Common myeloid progenitor, CD34-positive (primary cell): Measurements from ENCODE around the gene PEX7.
"Not testable (repeated sequence)": the region's sequence is repeated elsewhere in the genome, so short reads cannot be mapped to it uniquely, and the experiment has no call there.

Experiments
- CTCF ChIA-PET: fragments of 350-600 bp; sonication (Branson Sonifier 250); formaldehyde crosslinking; loops from one replicate; lab custom pipeline; 2021; ENCODE audit warnings: antibody characterized with exemption; lab: Charles Lee
- POLR2A ChIA-PET: fragments of 350-600 bp; sonication (Branson Sonifier 250); formaldehyde crosslinking; loops from one replicate; lab custom pipeline; 2021; ENCODE audit warnings: antibody characterized with exemption; lab: Charles Lee
- DNase-seq, 3 donors: peaks; one replicate each; pipeline versions ENCODE4 v3.0.0 to v3.0.0-alpha.2; 2013
- H3K27ac ChIP-seq, 2 experiments: 1 replicate in 1 of 2; 2 replicates in 1 of 2; pipeline ENCODE4 v1.7.0; 2013; ENCODE audit warnings: inconsistent platforms in 2 of 2, low read length in 2 of 2, mild to moderate bottlenecking in 2 of 2, low read depth in 1 of 2, moderate library complexity in 1 of 2; ENCODE audit not compliant: severe bottlenecking in 2 of 2, insufficient read depth in 1 of 2, poor library complexity in 1 of 2
- H3K27me3 ChIP-seq, 5 experiments: replicated peaks in 2 of 5; 1 replicate in 3 of 5; 2 replicates in 2 of 5; pipeline versions ENCODE4 v1.6.1 to v1.7.0; 2013; ENCODE audit warnings: low read length in 4 of 5, mild to moderate bottlenecking in 2 of 5, moderate library complexity in 2 of 5, inconsistent platforms in 1 of 5; ENCODE audit not compliant: insufficient read depth in 5 of 5, control insufficient read depth in 4 of 5
- H3K36me3 ChIP-seq, 4 experiments: 1 replicate in 2 of 4; 2 replicates in 2 of 4; pipeline versions ENCODE4 v1.6.1 to v1.7.0; 2013; ENCODE audit warnings: low read length in 3 of 4, control low read depth in 1 of 4, mild to moderate bottlenecking in 1 of 4; ENCODE audit not compliant: control insufficient read depth in 4 of 4, insufficient read depth in 4 of 4
- H3K4me1 ChIP-seq, 4 experiments: 1 replicate in 3 of 4; 2 replicates in 1 of 4; pipeline versions ENCODE4 v1.6.1 to v1.7.1; 2013; ENCODE audit warnings: low read length in 3 of 4, mild to moderate bottlenecking in 3 of 4, control low read depth in 1 of 4, inconsistent platforms in 1 of 4, moderate library complexity in 1 of 4; ENCODE audit not compliant: control insufficient read depth in 4 of 4, insufficient read depth in 4 of 4; ENCODE audit errors: control extremely low read depth in 1 of 4
- H3K4me3 ChIP-seq, 7 experiments: 1 replicate in 4 of 7; 2 replicates in 3 of 7; pipeline versions ENCODE4 v1.5.1 to v1.7.0; 2013; ENCODE audit warnings: mild to moderate bottlenecking in 7 of 7, low read length in 6 of 7, moderate library complexity in 6 of 7, inconsistent platforms in 2 of 7, low read depth in 2 of 7, control low read depth in 1 of 7; ENCODE audit not compliant: insufficient read depth in 4 of 7, control insufficient read depth in 1 of 7; ENCODE audit errors: extremely low read depth in 1 of 7
- H3K9me3 ChIP-seq, 5 experiments: 1 replicate in 4 of 5; 2 replicates in 1 of 5; pipeline versions ENCODE4 v1.6.1 to v1.7.1; 2013; ENCODE audit warnings: low read length in 4 of 5, mild to moderate bottlenecking in 2 of 5, inconsistent platforms in 1 of 5, low read depth in 1 of 5, moderate library complexity in 1 of 5; ENCODE audit not compliant: control insufficient read depth in 4 of 5, insufficient read depth in 2 of 5; ENCODE audit errors: control extremely low read depth in 1 of 5
- WGBS: methylation state at CpG from one replicate; pipeline ENCODE4 v1.1.5; 2013; ENCODE audit not compliant: insufficient coverage; 5-methylcytosine and 5-hydroxymethylcytosine counted together

The PEX7 gene

DNA sequence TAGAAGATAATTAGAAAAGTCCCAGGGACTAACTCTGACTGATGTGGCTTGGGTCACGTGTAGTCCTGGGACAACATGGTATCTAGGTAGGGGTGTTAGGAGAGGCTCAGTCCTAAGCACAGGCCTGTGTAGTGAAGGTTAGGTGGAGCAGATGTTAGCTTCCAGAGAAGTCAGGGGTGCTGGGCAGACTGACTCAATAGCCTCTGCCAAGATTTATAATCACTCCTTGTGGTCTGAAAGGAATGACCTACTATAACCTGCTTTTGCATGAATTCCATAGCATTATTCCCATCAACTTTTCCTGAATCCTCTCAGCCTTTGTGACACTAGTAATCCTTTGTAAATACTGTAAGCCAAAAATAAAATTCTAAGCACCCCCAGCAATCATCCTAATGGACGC lies 10.2 kb upstream of the PEX7 start:
- CTCF ChIA-PET = interaction anchor here (0.7 kb wide), 1 partner anchor 10 kb away, joined by 4 read pairs; no protein-coding TSS in a partner anchor
- POLR2A ChIA-PET = no interaction called here
- 89% methylated on average over 1 of the region's 2 CpGs for WGBS
- Histone ChIP-seq H3K4me3 (no peak overlapping the region), H3K27me3 (no peaks in the 10 kb centered on the region), H3K27ac (no peak overlapping the region), H3K9me3 (peaks cover 0 to 1% (median 0%) of the 10 kb centered on the region in 5 experiments), H3K36me3 (no peaks in the 10 kb centered on the region), H3K4me1 (no peaks in the 10 kb centered on the region)
- DNase-seq = no peak

DNA sequence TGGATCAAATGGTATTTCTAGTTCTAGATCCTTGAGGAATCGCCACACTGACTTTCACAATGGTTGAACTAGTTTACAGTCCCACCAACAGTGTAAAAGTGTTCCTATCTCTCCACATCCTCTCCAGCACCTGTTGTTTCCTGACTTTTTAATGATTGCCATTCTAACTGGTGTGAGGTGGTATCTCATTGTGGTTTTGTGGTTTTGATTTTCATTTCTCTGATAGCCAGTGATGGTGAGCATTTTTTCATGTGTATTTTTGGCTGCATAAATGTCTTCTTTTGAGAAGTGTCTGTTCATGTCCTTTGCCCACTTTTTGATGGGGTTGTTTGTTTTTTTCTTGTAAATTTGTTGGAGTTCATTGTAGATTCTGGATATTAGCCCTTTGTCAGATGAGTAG lies 6.8 kb upstream of the PEX7 start:
- CTCF ChIA-PET, H3K4me1 ChIP-seq, H3K27me3 ChIP-seq, H3K36me3 ChIP-seq, H3K9me3 ChIP-seq, DNase-seq, POLR2A ChIA-PET, H3K27ac ChIP-seq, H3K4me3 ChIP-seq: not testable (repeated sequence)
- WGBS = no CpG with 5 or more reads among the region's 1 CpG

DNA sequence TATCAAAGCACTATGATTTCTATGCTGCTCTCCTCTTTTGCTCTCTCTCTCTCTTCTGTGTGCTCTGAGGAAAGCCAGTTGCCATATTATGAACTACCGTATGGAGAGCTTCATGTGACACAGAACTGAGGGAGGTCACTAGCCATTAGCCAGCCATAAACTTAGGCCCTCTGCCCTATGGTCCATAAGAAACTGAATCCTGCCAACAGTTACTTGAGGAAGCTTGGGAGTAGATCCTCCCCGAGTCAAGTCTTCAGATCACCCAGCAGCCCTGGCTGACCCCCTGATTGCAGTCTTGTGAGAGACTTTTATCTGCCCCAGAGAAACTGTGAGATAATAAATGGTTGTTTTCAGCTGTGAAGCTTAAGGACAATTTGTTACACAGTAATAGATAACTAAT lies 5.7 kb upstream of the PEX7 start:
- ChIA-PET POLR2A (no interaction called here), CTCF (interaction anchor here (1.2 to 1.3 kb wide), 2 partner anchors 25 to 173 kb away, joined by 3 to 4 read pairs; partner anchors contain the start of gene MAP3K5)
- H3K27ac ChIP-seq = no peak overlapping the region
- H3K9me3 ChIP-seq = peaks cover 0 to 1% (median 0%) of the 10 kb centered on the region in 5 experiments
- no peak for DNase-seq
- H3K4me3 ChIP-seq = no peak overlapping the region
- no peaks in the 10 kb centered on the region for H3K27me3 ChIP-seq
- H3K36me3 ChIP-seq = no peaks in the 10 kb centered on the region
- WGBS = 92% methylated on average over 2 of the region's 2 CpGs
- H3K4me1 ChIP-seq = peaks cover 0 to 4% (median 1%) of the 10 kb centered on the region in 4 experiments

DNA sequence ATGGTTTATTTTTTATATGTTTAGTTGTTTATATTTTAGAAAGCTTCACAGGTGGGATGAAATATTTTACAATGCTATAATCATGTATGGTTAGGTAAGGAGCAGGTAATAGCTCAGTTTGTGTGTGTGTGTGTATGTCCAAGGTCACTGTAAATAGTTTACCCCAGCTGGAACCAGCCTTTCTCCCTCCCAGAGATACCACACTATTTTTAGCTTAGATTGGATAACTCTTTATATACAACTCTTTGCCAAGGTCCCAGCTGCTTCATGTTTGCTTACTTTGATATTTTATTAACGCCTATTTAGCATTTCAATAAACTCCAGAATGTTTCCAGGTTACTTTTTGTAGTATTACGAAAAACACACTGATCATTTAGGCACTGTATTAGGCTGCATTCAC lies 1.8 kb upstream of the PEX7 start:
- H3K27ac ChIP-seq = no peak overlapping the region
- ChIA-PET CTCF (no interaction called here), POLR2A (no interaction called here)
- no peak for DNase-seq
- peaks cover 0 to 14% (median 10%) of the 10 kb centered on the region in 4 experiments for H3K4me1 ChIP-seq
- H3K9me3 ChIP-seq = no peaks in the 10 kb centered on the region
- H3K36me3 ChIP-seq = no peaks in the 10 kb centered on the region
- no peak overlapping the region for H3K4me3 ChIP-seq
- 100% methylated on average over 2 of the region's 2 CpGs for WGBS
- no peaks in the 10 kb centered on the region for H3K27me3 ChIP-seq

DNA sequence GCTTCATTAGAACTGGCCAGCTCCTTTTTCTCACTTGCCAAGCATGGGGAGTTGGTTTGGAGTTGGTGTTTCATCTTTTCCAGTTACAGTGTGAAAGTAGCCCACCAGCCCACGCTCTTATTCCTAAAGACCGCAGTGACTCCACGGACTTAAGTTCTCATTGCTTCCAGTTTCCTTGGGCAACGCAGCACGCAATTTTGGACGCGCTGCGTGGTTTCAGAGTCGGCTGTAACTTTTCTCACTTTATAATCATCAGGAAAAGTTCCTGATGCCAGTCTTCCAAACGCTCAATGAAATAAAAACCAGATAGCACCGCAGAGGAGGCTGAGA lies 381 bp upstream of the PEX7 start:
- ChIA-PET CTCF (interaction anchor here (2.4 kb wide), 1 partner anchor 178 kb away, joined by 10 read pairs; no protein-coding TSS in a partner anchor), POLR2A (interaction anchor here (1.0 to 2.7 kb wide), 2 partner anchors 30 to 84 kb away, joined by 3 to 7 read pairs; partner anchors contain the start of gene MAP3K5)
- DNase-seq = no peak
- Histone ChIP-seq H3K4me3 (peak overlapping the region; percentile 28 to 96 (median 81)), H3K27ac (peak overlapping the region; percentile 80 to 86), H3K36me3 (peaks cover 0 to 9% (median 5%) of the 10 kb centered on the region in 4 experiments), H3K9me3 (no peaks in the 10 kb centered on the region), H3K27me3 (no peaks in the 10 kb centered on the region), H3K4me1 (peaks cover 0 to 14% (median 10%) of the 10 kb centered on the region in 4 experiments)
- 0% methylated on average over 7 of the region's 11 CpGs for WGBS

DNA sequence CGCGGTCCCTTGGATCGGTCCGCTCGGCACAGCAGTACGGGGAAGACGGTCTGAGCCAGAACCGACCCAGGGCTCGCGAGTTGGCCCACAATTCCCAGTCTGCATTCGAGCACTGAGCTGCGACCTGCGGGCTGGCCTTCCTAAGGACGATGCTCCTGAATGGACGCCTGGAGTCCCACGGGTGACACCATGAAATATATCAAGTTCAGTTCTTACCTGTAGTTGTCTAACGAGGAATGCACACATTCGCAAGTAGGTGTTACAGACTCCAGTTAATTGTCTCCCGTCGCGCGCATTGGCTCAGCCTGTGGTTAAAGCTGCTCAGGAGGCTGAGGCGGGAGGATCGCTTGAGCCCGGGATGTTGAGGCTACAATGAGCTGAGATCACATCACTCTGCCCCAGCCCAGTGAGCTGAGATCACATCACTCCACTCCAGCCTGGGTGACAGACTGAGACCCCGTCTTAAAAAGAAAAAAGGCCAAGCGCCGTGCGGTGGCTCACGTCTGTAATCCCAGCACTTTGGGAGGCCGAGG lies 802 bp downstream of the PEX7 start:
- Histone ChIP-seq H3K4me1 (peaks cover 0 to 14% (median 10%) of the 10 kb centered on the region in 4 experiments), H3K27me3 (no peaks in the 10 kb centered on the region), H3K4me3 (peak overlapping the region; percentile 28 to 96 (median 81)), H3K27ac (peak overlapping the region in 1 of 2 experiments; percentile 86), H3K9me3 (no peaks in the 10 kb centered on the region), H3K36me3 (peaks cover 0 to 12% (median 5%) of the 10 kb centered on the region in 4 experiments)
- CTCF ChIA-PET = interaction anchor here (1.0 to 2.4 kb wide), 3 partner anchors 17 to 179 kb away, joined by 4 to 10 read pairs (median 5); partner anchors contain the start of gene MAP3K5
- POLR2A ChIA-PET = interaction anchor here (1.0 to 2.7 kb wide), 2 partner anchors 31 to 85 kb away, joined by 3 to 7 read pairs; partner anchors contain the start of gene MAP3K5
- 54% methylated on average over 26 of the region's 31 CpGs for WGBS
- DNase-seq = no peak

DNA sequence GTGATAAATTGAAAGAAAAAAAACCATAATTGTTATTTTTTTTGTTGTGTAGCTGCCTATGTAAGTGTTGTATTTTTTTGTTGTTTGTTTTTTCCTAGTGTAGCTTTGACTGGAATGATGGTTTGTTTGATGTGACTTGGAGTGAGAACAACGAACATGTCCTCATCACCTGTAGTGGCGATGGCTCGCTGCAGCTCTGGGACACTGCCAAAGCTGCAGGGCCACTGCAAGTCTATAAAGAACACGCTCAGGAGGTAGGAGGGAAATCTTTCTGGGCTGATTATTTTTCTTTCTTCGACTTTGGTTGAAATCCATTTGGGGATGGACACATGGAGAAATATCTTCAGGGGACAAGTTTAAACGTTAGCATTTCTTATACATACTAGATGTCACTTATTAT lies 3.8 kb downstream of the PEX7 start:
- no peak for DNase-seq
- 91% methylated on average over 3 of the region's 6 CpGs for WGBS
- H3K27me3 ChIP-seq = no peaks in the 10 kb centered on the region
- POLR2A ChIA-PET = no interaction called here
- H3K36me3 ChIP-seq = peaks cover 2 to 26% (median 20%) of the 10 kb centered on the region in 4 experiments
- no peak overlapping the region for H3K4me3 ChIP-seq
- CTCF ChIA-PET = interaction anchor here (0.6 kb wide), 1 partner anchor 128 kb away, joined by 3 read pairs; no protein-coding TSS in a partner anchor
- H3K27ac ChIP-seq = no peak overlapping the region
- peaks cover 3 to 14% (median 10%) of the 10 kb centered on the region in 4 experiments for H3K4me1 ChIP-seq
- peaks cover 0 to 8% (median 2%) of the 10 kb centered on the region in 5 experiments for H3K9me3 ChIP-seq
